ENCODE data around the gene LRRC4B.

DNA sequence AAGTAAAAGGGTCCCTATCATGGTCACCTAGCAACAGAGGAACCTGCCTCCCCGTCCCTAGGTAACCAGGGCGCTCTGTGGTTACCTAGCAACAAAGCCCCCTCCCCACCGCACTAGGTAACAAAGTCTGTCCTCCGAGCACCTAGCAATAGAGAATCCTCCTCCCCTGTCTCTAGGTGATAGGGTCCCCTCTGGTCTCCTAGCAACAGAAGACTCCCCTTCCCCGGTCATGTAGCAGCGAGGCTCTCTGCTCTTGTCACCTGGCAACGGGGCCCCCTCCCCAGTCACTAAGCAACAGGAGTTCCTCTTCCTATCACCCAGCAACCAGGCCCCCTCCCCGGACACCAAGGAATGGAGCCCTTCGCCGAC, 57.6 kb downstream of the LRRC4B start:
- TF ChIP-seq, protein P1, sequence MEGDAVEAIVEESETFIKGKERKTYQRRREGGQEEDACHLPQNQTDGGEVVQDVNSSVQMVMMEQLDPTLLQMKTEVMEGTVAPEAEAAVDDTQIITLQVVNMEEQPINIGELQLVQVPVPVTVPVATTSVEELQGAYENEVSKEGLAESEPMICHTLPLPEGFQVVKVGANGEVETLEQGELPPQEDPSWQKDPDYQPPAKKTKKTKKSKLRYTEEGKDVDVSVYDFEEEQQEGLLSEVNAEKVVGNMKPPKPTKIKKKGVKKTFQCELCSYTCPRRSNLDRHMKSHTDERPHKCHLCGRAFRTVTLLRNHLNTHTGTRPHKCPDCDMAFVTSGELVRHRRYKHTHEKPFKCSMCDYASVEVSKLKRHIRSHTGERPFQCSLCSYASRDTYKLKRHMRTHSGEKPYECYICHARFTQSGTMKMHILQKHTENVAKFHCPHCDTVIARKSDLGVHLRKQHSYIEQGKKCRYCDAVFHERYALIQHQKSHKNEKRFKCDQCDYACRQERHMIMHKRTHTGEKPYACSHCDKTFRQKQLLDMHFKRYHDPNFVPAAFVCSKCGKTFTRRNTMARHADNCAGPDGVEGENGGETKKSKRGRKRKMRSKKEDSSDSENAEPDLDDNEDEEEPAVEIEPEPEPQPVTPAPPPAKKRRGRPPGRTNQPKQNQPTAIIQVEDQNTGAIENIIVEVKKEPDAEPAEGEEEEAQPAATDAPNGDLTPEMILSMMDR (IDR thresholded peaks at IDR 0.05) = no peak
- TF ChIP-seq POLR2A (IDR thresholded peaks at IDR 0.05) = no peak
